Vagina (tissue), 2 donors: ENCODE data around the gene MRPL34. TPM values are rescaled to one million over a fixed set of nuclear protein-coding genes. Genes with fewer than 3 reads are reported as not detected.

ENCODE experiments used
- DNase-seq, 2 donors: peaks; one replicate each; pipeline ENCODE4 v3.0.0-alpha.2; 2017; ENCODE audit errors: extremely low spot score in 2 of 2
- H3K27ac ChIP-seq: fragments of 200-600 bp; sonication (generic); one replicate; pipeline ENCODE4 v1.5.1; 2019
- H3K27me3 ChIP-seq: fragments of 200-600 bp; sonication (generic); one replicate; pipeline ENCODE4 v1.5.1; 2019
- H3K36me3 ChIP-seq, 2 donors: fragments of 200-600 bp; sonication (generic); one replicate each; pipeline ENCODE4 v1.5.1; 2017 to 2019
- H3K4me1 ChIP-seq: fragments of 200-600 bp; sonication (generic); one replicate; pipeline ENCODE4 v1.5.1; 2019
- H3K4me3 ChIP-seq, 2 donors: fragments of 200-600 bp; sonication (generic); 1 replicate in 1 of 2; 2 replicates in 1 of 2; pipeline ENCODE4 v1.5.1; 2016 to 2019
- H3K9me3 ChIP-seq: fragments of 200-600 bp; sonication (generic); one replicate; pipeline ENCODE4 v1.5.1; 2019
- POLR2A ChIP-seq, 2 donors: fragments of 450-650 bp; IDR thresholded peaks; one replicate each; pipeline ENCODE4 v1.6.1; 2017; ENCODE audit warnings: antibody characterized with exemption in 2 of 2, mild to moderate bottlenecking in 2 of 2, moderate library complexity in 2 of 2
- POLR2AphosphoS5 ChIP-seq, 2 donors: sonication (generic); formaldehyde crosslinking; IDR thresholded peaks; one replicate each; pipeline ENCODE4 v1.9.0; 2017; ENCODE audit warnings: antibody characterized with exemption in 2 of 2, mild to moderate bottlenecking in 2 of 2, low read depth in 1 of 2; ENCODE audit not compliant: insufficient read depth in 1 of 2
- intact Hi-C: fragments of 100-400 bp; cut with DNase I; formaldehyde crosslinking; loops from one replicate; pipeline ENCODE4 v1.15.1; 2023
- total RNA-seq: library from RNA; depleted of rRNA; stranded (reverse); fragments of >200 nt; gene quantifications from one replicate; pipeline ENCODE4 v1.2.3, GENCODE V29; 2016
- TF ChIP-seq, protein P1 (sequence below), 3 experiments: fragments of 450-650 bp in 2 of 3; fragments of 200-600 bp in 1 of 3; sonication (generic) in 1 of 3; IDR thresholded peaks; one replicate each; pipeline ENCODE4 v1.5.1; 2017 to 2019; ENCODE audit warnings: antibody characterized with exemption in 3 of 3, mild to moderate bottlenecking in 2 of 3, moderate library complexity in 2 of 3

MRPL34 gene
- total RNA-seq, 1 donor from 2014 or later = 176 TPM

DNA sequence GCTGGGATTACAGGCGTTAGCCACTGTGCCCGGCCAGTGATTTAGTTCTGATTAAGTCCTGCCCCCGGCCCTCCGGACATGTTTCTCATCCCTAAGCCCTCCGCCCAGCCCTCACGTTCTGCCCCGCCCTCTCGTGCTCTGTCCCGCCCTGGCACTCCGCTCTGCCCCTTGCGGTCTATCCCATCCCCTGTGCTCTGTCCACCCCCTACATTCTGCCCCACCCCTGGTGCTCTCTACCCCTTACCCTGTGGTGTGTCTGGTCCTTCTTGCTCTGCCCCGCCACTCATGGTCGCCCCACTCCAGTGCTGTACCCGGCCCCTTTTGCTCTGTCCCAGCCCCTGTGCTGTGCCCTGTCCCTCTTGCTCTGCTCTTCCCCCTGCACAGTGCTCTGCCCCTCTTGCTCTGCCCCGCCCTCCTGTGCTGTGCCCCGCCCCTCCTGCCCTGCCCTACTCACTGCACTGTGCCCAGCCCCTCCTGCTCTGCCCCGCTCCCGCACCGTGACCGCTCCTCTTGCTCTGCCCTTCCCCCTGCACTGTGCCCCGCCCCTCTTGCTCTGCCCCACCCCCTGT, 34.7 kb downstream of the MRPL34 start:
- H3K9me3 ChIP-seq = no peaks in the 10 kb centered on the region
- H3K36me3 ChIP-seq = no peaks in the 10 kb centered on the region
- no peaks in the 10 kb centered on the region for H3K27me3 ChIP-seq
- peaks cover 38% of the 10 kb centered on the region for H3K4me1 ChIP-seq
- intact Hi-C loops = no loop called here
- TF ChIP-seq POLR2A (IDR thresholded peaks at IDR 0.05) (no peak), POLR2AphosphoS5 (IDR thresholded peaks at IDR 0.05; ENCODE audit: insufficient read depth in 1 of 2, low read depth in 1 of 2) (no peak)
- TF ChIP-seq, protein P1, sequence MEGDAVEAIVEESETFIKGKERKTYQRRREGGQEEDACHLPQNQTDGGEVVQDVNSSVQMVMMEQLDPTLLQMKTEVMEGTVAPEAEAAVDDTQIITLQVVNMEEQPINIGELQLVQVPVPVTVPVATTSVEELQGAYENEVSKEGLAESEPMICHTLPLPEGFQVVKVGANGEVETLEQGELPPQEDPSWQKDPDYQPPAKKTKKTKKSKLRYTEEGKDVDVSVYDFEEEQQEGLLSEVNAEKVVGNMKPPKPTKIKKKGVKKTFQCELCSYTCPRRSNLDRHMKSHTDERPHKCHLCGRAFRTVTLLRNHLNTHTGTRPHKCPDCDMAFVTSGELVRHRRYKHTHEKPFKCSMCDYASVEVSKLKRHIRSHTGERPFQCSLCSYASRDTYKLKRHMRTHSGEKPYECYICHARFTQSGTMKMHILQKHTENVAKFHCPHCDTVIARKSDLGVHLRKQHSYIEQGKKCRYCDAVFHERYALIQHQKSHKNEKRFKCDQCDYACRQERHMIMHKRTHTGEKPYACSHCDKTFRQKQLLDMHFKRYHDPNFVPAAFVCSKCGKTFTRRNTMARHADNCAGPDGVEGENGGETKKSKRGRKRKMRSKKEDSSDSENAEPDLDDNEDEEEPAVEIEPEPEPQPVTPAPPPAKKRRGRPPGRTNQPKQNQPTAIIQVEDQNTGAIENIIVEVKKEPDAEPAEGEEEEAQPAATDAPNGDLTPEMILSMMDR (IDR thresholded peaks at IDR 0.05) = no peak
- H3K27ac ChIP-seq = no peak overlapping the region
- DNase-seq = no peak
- H3K4me3 ChIP-seq = no peak overlapping the region

DNA sequence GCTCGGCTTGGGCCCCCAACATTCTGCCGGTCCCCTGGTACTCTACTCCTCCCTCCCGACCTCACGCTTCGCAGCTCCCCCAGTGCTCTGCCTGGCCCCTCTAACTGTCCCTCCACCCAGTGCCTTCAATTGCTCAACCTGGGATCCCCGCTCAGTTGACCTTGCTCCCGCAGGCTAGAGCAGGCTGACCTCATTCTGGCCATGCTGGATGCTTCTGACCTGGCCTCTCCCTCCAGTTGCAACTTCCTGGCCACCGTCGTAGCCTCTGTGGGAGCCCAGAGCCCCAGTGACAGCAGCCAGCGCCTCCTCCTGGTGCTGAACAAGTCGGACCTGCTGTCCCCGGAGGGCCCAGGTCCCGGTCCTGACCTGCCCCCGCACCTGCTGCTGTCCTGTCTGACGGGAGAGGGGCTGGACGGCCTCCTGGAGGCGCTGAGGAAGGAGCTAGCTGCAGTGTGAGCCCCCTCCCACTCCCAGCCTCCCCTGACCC, 35.2 kb downstream of the MRPL34 start:
- Histone ChIP-seq H3K9me3 (no peaks in the 10 kb centered on the region), H3K27me3 (no peaks in the 10 kb centered on the region), H3K27ac (no peak overlapping the region), H3K4me1 (peaks cover 33% of the 10 kb centered on the region), H3K4me3 (no peak overlapping the region), H3K36me3 (no peaks in the 10 kb centered on the region)
- no peak for DNase-seq
- intact Hi-C loops = no loop called here
- TF ChIP-seq, protein P1 (IDR thresholded peaks at IDR 0.05) = no peak
- TF ChIP-seq POLR2A (IDR thresholded peaks at IDR 0.05) (no peak), POLR2AphosphoS5 (IDR thresholded peaks at IDR 0.05; ENCODE audit: insufficient read depth in 1 of 2, low read depth in 1 of 2) (no peak)

DNA sequence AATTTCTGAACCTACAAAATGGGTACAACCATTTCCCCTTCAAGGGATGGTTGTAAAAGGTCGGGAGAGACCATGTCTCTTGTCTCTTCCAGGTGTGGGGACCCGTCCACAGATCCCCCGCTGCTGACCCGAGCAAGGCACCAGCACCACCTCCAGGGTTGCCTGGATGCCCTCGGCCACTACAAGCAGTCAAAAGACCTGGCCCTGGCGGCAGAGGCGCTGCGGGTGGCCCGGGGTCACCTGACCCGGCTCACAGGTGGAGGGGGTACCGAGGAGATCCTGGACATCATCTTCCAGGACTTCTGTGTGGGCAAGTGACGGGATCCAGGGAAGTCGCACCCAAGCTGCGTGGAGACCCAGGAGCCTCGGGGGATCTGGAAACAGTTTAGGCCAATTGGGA, 35.7 kb downstream of the MRPL34 start:
- H3K36me3 ChIP-seq = no peaks in the 10 kb centered on the region
- no peaks in the 10 kb centered on the region for H3K9me3 ChIP-seq
- no peak overlapping the region for H3K27ac ChIP-seq
- no peaks in the 10 kb centered on the region for H3K27me3 ChIP-seq
- DNase-seq = no peak
- no peak overlapping the region for H3K4me3 ChIP-seq
- intact Hi-C loops = no loop called here
- TF ChIP-seq, protein P1 (IDR thresholded peaks at IDR 0.05) = no peak
- TF ChIP-seq POLR2AphosphoS5 (IDR thresholded peaks at IDR 0.05; ENCODE audit: insufficient read depth in 1 of 2, low read depth in 1 of 2) (no peak), POLR2A (IDR thresholded peaks at IDR 0.05) (no peak)
- H3K4me1 ChIP-seq = peaks cover 28% of the 10 kb centered on the region

DNA sequence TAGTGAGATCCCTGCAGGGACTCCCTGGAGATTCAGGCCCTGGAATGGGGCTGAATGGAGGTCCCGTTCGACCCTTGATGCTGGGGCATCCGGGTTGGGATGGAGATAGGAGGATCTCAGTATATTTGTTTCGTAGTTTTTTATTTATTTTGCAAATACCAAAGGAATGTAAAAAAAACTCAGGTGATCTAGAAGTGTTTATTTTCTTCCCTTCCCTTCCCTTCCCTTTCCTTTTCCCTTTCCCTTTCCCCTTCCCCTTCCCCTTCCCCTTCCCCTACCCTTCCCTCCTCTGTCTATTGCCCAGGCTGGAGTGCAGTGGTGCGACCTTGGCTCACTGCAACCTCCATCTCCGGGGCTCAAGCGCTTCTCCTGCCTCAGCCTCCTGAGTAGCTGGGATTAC, 36.2 kb downstream of the MRPL34 start:
- no peak overlapping the region for H3K4me3 ChIP-seq
- intact Hi-C loops = no loop called here
- H3K36me3 ChIP-seq = no peaks in the 10 kb centered on the region
- TF ChIP-seq POLR2A (IDR thresholded peaks at IDR 0.05) (no peak), POLR2AphosphoS5 (IDR thresholded peaks at IDR 0.05; ENCODE audit: insufficient read depth in 1 of 2, low read depth in 1 of 2) (no peak)
- TF ChIP-seq, protein P1 (IDR thresholded peaks at IDR 0.05) = no peak
- H3K27ac ChIP-seq = no peak overlapping the region
- H3K27me3 ChIP-seq = no peaks in the 10 kb centered on the region
- DNase-seq = no peak
- no peaks in the 10 kb centered on the region for H3K9me3 ChIP-seq
- H3K4me1 ChIP-seq = peaks cover 24% of the 10 kb centered on the region

DNA sequence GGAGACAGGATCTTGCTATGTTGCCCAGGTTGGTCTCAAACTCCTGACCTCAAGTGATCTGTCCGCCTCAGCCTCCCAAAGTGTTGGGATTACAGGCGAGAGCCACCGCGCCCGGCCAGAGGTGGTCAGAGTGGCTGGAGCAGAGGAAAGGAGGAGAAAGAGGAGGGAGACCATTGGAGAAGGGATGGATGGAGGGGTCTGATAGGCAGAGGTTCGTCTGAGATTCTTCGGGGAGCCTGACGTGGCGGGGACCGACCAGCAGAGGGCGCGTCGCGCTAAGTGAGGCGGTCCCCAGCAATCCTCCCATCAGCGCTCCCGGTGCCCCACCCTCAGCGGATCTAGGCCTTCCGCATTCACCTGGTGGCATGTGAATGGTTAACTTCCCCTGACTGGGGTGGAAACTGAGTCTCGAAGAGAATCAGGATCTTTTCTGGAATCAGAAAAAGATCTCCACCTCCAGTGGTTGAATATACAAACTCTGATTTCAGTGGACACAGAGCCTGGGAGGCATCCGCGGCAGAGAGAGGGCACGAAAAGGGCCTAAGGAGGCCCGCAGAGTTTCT, 40.5 kb downstream of the MRPL34 start:
- no peaks in the 10 kb centered on the region for H3K36me3 ChIP-seq
- TF ChIP-seq POLR2AphosphoS5 (IDR thresholded peaks at IDR 0.05; ENCODE audit: insufficient read depth in 1 of 2, low read depth in 1 of 2) = peak in 1 of 2 donors; percentile 20
- no peak for TF ChIP-seq POLR2A (IDR thresholded peaks at IDR 0.05)
- TF ChIP-seq, protein P1 (IDR thresholded peaks at IDR 0.05) = peak; percentile 86 to 93 (median 91)
- intact Hi-C loops = loop anchor here (2.0 kb wide), 1 partner anchor 39 kb away; no protein-coding TSS in a partner anchor
- no peak overlapping the region for H3K4me3 ChIP-seq
- no peak for DNase-seq
- peaks cover 29% of the 10 kb centered on the region for H3K4me1 ChIP-seq
- H3K9me3 ChIP-seq = no peaks in the 10 kb centered on the region
- H3K27me3 ChIP-seq = no peaks in the 10 kb centered on the region
- H3K27ac ChIP-seq = peak overlapping the region; percentile 14
